T-cell (primary cell): Measurements from ENCODE around the gene EIF4G3. TPM values are rescaled to one million over a fixed set of nuclear protein-coding genes. Genes with fewer than 3 reads are reported as not detected.
"Not testable (repeated sequence)": the region's sequence is repeated elsewhere in the genome, so short reads cannot be mapped to it uniquely, and the experiment has no call there.

Experiments used
- ATAC-seq, 4 experiments: fragments of 200-7000 bp in 3 of 4; fragments of 150-1000 bp in 1 of 4; cut with Tn5 transposase; replicated peaks in 1 of 4; 1 replicate in 3 of 4; 2 replicates in 1 of 4; pipeline ENCODE4 v1.10.0; 2021; ENCODE audit warnings: moderate library complexity in 3 of 4, mild to moderate bottlenecking in 2 of 4, moderate number of reproducible peaks in 1 of 4
- CTCF ChIA-PET, 2 donors: fragments of 300-600 bp; sonication (Branson Sonifier 250); formaldehyde crosslinking; loops; one replicate each; lab custom pipeline; 2022; ENCODE audit warnings: antibody characterized with exemption in 2 of 2; lab: Charles Lee
- POLR2A ChIA-PET, 2 donors: fragments of 300-600 bp; sonication (Branson Sonifier 250); formaldehyde crosslinking; loops; one replicate each; lab custom pipeline; 2022; ENCODE audit warnings: antibody characterized with exemption in 2 of 2; lab: Charles Lee
- DNase-seq, 35 experiments: peaks; one replicate each; pipeline versions ENCODE4 v3.0.0 to v3.0.0-alpha.2; 2013 to 2023
- H3K27ac ChIP-seq: one replicate; pipeline ENCODE4 v1.5.1; 2013; ENCODE audit warnings: low read length
- H3K27me3 ChIP-seq, 2 experiments: replicated peaks in 1 of 2; 1 replicate in 1 of 2; 2 replicates in 1 of 2; pipeline versions ENCODE4 v1.6.1 to v1.7.0; 2013; ENCODE audit warnings: low read length in 1 of 2, mixed read lengths in 1 of 2; ENCODE audit not compliant: control insufficient read depth in 2 of 2, insufficient read depth in 2 of 2; ENCODE audit errors: extremely low read depth in 1 of 2
- H3K36me3 ChIP-seq, 2 donors: 1 replicate in 1 of 2; 2 replicates in 1 of 2; pipeline versions ENCODE4 v1.6.1 to v1.7.0; 2013; ENCODE audit warnings: low read length in 1 of 2; ENCODE audit not compliant: control insufficient read depth in 2 of 2, insufficient read depth in 1 of 2; ENCODE audit errors: extremely low read depth in 1 of 2
- H3K4me1 ChIP-seq, 2 experiments: 1 replicate in 1 of 2; 2 replicates in 1 of 2; pipeline versions ENCODE4 v1.6.1 to v1.7.0; 2013; ENCODE audit warnings: low read length in 2 of 2, mixed read lengths in 1 of 2; ENCODE audit not compliant: insufficient read depth in 2 of 2, control insufficient read depth in 1 of 2; ENCODE audit errors: extremely low read depth in 1 of 2
- H3K4me3 ChIP-seq, 2 donors: 1 replicate in 1 of 2; 2 replicates in 1 of 2; pipeline versions ENCODE4 v1.5.1 to v1.7.0; 2013; ENCODE audit warnings: mild to moderate bottlenecking in 2 of 2, low read length in 1 of 2, moderate library complexity in 1 of 2; ENCODE audit not compliant: control insufficient read depth in 1 of 2; ENCODE audit errors: extremely low read depth in 1 of 2
- H3K9me3 ChIP-seq: 2 replicates; pipeline ENCODE4 v1.7.0; 2013
- H3K27ac Mint-ChIP-seq, 2 donors: one replicate each; pipeline ENCODE4 v1.8.0; 2020 to 2021; ENCODE audit warnings: mild to moderate bottlenecking in 2 of 2, mixed read lengths in 2 of 2
- H3K27me3 Mint-ChIP-seq, 2 donors: one replicate each; pipeline ENCODE4 v1.8.0; 2021 to 2022; ENCODE audit warnings: mixed read lengths in 2 of 2
- H3K36me3 Mint-ChIP-seq: one replicate; pipeline ENCODE4 v1.8.0; 2021; ENCODE audit warnings: mixed read lengths
- H3K4me1 Mint-ChIP-seq, 3 donors: one replicate each; pipeline ENCODE4 v1.8.0; 2020 to 2022; ENCODE audit warnings: mixed read lengths in 3 of 3, mild to moderate bottlenecking in 1 of 3
- H3K4me3 Mint-ChIP-seq, 3 donors: one replicate each; pipeline ENCODE4 v1.8.0; 2020 to 2022; ENCODE audit warnings: mild to moderate bottlenecking in 3 of 3, mixed read lengths in 3 of 3, moderate library complexity in 3 of 3
- H3K9me3 Mint-ChIP-seq, 3 donors: one replicate each; pipeline ENCODE4 v1.8.0; 2020 to 2022; ENCODE audit warnings: mixed read lengths in 3 of 3
- WGBS: methylation state at CpG from one replicate; pipeline ENCODE4 v1.1.5; 2013; ENCODE audit warnings: missing lambda C conversion rate; ENCODE audit not compliant: insufficient coverage; 5-methylcytosine and 5-hydroxymethylcytosine counted together
- total RNA-seq, 35 experiments: library from RNA in 6 of 35; stranded (reverse) in 6 of 35; fragments of 120-200 nt in 1 of 35; gene quantifications; one replicate each; pipeline versions ENCODE4 v1.2.1 to v1.2.4 and lab custom pipeline; 2013 to 2026

EIF4G3 gene
- total RNA-seq, 5 donors from 2014 or later (not counting 1 experiment from before 2014, with no cell fraction given) = 16.8 to 34.1 (median 20.8) TPM

DNA sequence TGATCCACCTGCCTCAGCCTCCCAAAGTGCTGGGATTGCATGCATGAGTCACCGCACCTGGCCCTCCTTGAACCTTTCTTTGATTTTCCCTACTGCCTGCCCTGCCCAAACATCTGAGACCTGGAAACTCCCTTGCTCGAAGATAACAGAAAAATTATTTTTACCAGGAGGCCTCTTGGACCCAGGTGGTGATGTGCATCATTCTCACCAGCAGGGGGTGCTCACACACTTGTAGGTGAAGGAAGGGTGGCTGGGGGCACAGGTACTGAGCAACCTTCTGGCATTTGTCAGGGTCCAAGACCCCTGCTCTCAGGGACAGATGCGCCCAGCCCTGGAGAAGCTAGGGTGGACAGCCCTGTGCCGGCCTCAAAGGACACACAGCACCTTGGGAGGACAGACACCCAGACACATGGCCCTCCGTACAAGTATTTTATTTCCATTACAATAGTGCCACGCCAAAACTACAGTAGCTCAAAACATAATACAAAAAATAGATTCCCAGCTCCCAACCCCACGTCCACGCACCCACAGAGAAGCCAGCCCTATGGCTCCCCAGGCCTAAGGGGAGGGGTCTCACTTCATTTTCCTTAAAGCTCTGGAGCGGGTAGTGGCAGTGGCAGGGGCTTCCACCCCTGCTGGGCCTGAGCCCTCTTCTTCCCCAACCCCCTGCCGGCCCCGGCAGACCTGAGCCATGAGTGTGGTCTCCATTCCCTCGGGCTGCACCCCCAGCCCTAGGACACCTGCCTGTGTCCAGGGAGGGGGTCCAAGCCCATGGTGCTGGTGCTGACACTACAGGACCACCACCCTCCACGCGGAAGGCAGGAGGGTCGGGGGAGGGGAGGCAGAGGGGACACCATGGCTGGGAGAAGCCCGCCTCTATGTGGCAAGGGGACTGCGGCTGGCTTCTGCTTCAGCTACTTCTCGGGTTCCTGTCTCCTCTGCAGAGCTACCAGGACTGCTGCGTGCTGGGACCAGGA is 40.4 kb upstream of the EIF4G3 start:
- Histone ChIP-seq H3K27me3 (no peaks in the 10 kb centered on the region), H3K4me1 (peaks cover 0 to 2% of the 10 kb centered on the region in 2 experiments), H3K4me3 (no peak overlapping the region), H3K36me3 (peaks cover 17 to 33% of the 10 kb centered on the region in 2 donors), H3K9me3 (no peaks in the 10 kb centered on the region), H3K27ac (no peak overlapping the region)
- no peak overlapping the region for H3K4me3 Mint-ChIP-seq
- ChIA-PET CTCF (interaction anchor here (0.5 to 0.9 kb wide), 8 partner anchors 26 to 1196 kb away, joined by 3 to 5 read pairs (median 3); no protein-coding TSS in a partner anchor), POLR2A (no interaction called here)
- ATAC-seq (peak in 3 of 4 experiments; percentile 56 to 73 (median 72)), DNase-seq (peak; percentile 32 to 82 (median 59))
- WGBS = 86% methylated on average over 11 of the region's 19 CpGs
- no peaks in the 10 kb centered on the region for H3K27me3 Mint-ChIP-seq
- H3K4me1 Mint-ChIP-seq = peaks cover 0 to 4% (median 3%) of the 10 kb centered on the region in 3 donors
- peaks cover 14% of the 10 kb centered on the region for H3K36me3 Mint-ChIP-seq
- peak overlapping the region in 1 of 2 donors; percentile 28 for H3K27ac Mint-ChIP-seq
- H3K9me3 Mint-ChIP-seq = no peaks in the 10 kb centered on the region

DNA sequence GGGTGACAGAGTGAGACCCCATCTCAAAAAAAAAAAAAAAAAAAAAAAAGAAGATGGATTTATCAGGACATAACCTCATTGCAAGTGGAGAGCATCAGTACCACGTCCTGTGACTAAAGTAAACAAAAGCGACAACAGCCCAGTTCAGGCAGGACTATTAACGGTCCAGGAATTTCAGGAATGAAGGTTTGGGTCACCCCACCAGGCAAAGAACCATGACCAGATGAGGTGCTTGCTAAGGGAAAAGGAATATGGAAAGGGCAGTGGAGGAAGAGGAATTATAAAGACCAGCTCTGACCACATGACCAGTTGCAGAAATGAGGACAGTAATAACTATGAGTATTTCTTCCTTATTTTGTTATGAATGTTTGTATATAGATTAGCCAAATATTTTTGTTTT is 35.4 kb upstream of the EIF4G3 start:
- WGBS = 74% methylated on average over 2 of the region's 3 CpGs
- no peaks in the 10 kb centered on the region for H3K36me3 ChIP-seq
- H3K9me3 Mint-ChIP-seq = no peaks in the 10 kb centered on the region
- H3K4me3 ChIP-seq = no peak overlapping the region
- H3K27me3 Mint-ChIP-seq = no peaks in the 10 kb centered on the region
- peaks cover 0 to 2% of the 10 kb centered on the region in 2 experiments for H3K4me1 ChIP-seq
- H3K9me3 ChIP-seq = no peaks in the 10 kb centered on the region
- DNase-seq (no peak), ATAC-seq (no peak)
- H3K4me1 Mint-ChIP-seq = peaks cover 0 to 4% (median 3%) of the 10 kb centered on the region in 3 donors
- POLR2A ChIA-PET = no interaction called here
- no peaks in the 10 kb centered on the region for H3K27me3 ChIP-seq
- H3K36me3 Mint-ChIP-seq = no peaks in the 10 kb centered on the region
- no peak overlapping the region for H3K27ac ChIP-seq
- no peak overlapping the region for H3K4me3 Mint-ChIP-seq
- no peak overlapping the region for H3K27ac Mint-ChIP-seq
- CTCF ChIA-PET = interaction anchor here in 1 of 2 donors (0.5 kb wide), 1 partner anchor 54 kb away, joined by 5 read pairs; no protein-coding TSS in a partner anchor

DNA sequence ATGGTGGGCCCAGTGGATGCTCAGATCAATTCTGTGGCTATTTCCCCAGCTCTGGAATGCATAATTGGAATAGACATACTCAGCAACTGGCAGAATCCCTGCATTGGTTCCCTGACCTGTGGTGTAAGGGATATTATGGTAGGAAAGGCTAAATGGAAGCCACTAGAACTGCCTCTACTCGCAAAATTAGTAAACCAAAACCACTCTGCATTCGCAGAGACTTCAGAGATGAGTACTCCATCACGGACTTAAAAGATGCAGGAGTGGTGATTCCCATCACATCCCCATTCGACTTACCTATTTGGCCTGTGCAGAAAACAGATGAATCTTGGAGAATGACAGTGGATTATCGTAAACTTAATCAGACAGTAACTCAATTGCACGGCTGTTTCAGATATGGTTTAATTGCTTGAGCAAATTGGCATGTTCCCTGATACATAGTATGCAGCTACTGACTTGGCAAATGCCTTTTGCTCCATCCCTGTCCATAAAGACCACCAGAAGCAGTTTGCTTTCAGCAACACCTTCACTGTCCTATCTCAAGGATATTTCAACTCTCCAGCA is 31.5 kb upstream of the EIF4G3 start:
- not testable (repeated sequence) for DNase-seq, ATAC-seq, H3K9me3 ChIP-seq, H3K27ac ChIP-seq, H3K4me1 ChIP-seq, H3K36me3 Mint-ChIP-seq, H3K4me1 Mint-ChIP-seq, H3K27me3 ChIP-seq, H3K36me3 ChIP-seq, H3K4me3 Mint-ChIP-seq, H3K9me3 Mint-ChIP-seq, H3K27ac Mint-ChIP-seq, H3K27me3 Mint-ChIP-seq, H3K4me3 ChIP-seq
- POLR2A ChIA-PET = interaction anchor here in 1 of 2 donors (0.5 kb wide), 1 partner anchor 336 kb away, joined by 3 read pairs; no protein-coding TSS in a partner anchor
- CTCF ChIA-PET = interaction anchor here (0.6 to 0.7 kb wide), 3 partner anchors 24 to 1590 kb away, joined by 3 to 4 read pairs (median 3); no protein-coding TSS in a partner anchor
- no CpG with 5 or more reads among the region's 6 CpGs for WGBS

DNA sequence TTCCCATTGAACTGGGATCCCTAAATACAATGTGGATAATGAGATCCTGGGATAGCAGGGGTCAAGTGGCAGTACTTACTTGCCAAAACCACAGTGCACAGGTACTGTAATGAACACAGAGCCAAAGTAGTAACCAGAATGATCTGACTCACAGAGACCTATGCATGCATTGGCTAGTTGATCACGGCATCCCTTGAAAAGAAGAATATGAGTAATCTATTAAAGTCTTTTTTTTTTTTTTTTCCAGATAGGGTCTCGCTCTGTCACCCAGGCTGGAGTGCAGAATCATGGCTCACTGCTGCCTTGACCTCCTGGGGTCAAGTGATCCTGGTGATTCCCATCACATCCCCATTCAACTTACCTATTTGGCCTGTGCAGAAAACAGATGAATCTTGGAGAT is 29.4 kb upstream of the EIF4G3 start:
- no peak overlapping the region for H3K4me3 ChIP-seq
- H3K4me1 Mint-ChIP-seq = no peaks in the 10 kb centered on the region
- no peak for ATAC-seq

DNA sequence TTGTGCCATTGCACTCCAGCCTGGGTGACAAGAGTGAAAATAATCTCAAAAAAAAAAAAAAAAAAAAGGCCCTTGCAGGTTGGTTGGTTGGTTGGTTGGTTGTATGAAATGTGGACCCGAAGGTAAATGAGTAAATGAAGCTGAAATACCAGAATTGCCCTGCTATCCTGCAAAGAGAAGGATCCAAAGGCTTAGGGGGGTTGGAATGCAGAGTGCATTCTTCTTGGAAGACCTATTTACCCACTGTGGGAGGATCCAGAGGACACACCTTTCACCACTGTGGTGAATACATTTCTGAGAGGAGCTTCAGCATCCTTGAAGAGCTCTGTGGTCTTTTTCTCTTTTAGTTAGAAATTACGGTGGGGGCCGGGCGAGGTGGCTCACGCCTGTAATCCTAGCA is 28.7 kb upstream of the EIF4G3 start:
- H3K27me3 ChIP-seq = no peaks in the 10 kb centered on the region
- no peak overlapping the region for H3K27ac Mint-ChIP-seq
- H3K4me3 ChIP-seq = no peak overlapping the region
- ChIA-PET CTCF (interaction anchor here in 1 of 2 donors (0.6 kb wide), 1 partner anchor 169 kb away, joined by 3 read pairs; no protein-coding TSS in a partner anchor), POLR2A (interaction anchor here in 1 of 2 donors (0.6 kb wide), 1 partner anchor 22 kb away, joined by 10 read pairs; no protein-coding TSS in a partner anchor)
- no peaks in the 10 kb centered on the region for H3K9me3 ChIP-seq
- H3K27me3 Mint-ChIP-seq = no peaks in the 10 kb centered on the region
- H3K4me1 ChIP-seq = no peaks in the 10 kb centered on the region
- whole genome bisulfite sequencing = 90% methylated on average over 2 of the region's 5 CpGs
- no peaks in the 10 kb centered on the region for H3K4me1 Mint-ChIP-seq
- DNase-seq (no peak), ATAC-seq (no peak)
- H3K27ac ChIP-seq = no peak overlapping the region
- H3K36me3 Mint-ChIP-seq = no peaks in the 10 kb centered on the region
- H3K9me3 Mint-ChIP-seq = no peaks in the 10 kb centered on the region
- H3K4me3 Mint-ChIP-seq = no peak overlapping the region
- no peaks in the 10 kb centered on the region for H3K36me3 ChIP-seq

More for the DNA sequence above, 29.4 kb upstream of the EIF4G3 start:
- Mint-ChIP-seq H3K36me3 (no peaks in the 10 kb centered on the region), H3K4me3 (no peak overlapping the region), H3K9me3 (no peaks in the 10 kb centered on the region), H3K27ac (no peak overlapping the region), H3K27me3 (no peaks in the 10 kb centered on the region)
- no peaks in the 10 kb centered on the region for H3K36me3 ChIP-seq
- no peak overlapping the region for H3K27ac ChIP-seq
- ChIA-PET CTCF (no interaction called here), POLR2A (no interaction called here)
- H3K27me3 ChIP-seq = no peaks in the 10 kb centered on the region
- H3K4me1 ChIP-seq = no peaks in the 10 kb centered on the region
- WGBS = no CpG with 5 or more reads among the region's 2 CpGs
- DNase-seq = no peak
- H3K9me3 ChIP-seq = no peaks in the 10 kb centered on the region

DNA sequence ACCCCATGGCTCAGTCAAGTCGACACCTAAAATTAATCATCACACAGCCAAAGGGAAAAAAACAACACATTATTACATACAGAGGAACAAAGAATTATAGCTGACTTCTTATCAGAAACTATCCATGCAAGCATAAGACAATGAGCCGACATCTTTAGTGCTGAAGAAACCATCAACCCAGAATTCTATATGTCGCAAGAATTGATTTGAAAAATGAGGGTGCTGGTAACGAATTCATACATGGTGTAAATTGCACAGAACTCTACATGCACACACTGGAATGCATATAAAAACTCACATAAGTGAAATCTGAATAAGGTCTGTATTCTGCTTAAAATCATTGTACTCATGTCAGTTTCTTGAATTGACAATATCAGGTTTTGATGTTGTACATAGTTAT is 25.0 kb upstream of the EIF4G3 start:
- ChIA-PET CTCF (no interaction called here), POLR2A (interaction anchor here in 1 of 2 donors (0.6 kb wide), 1 partner anchor 209 kb away, joined by 3 read pairs; no protein-coding TSS in a partner anchor)
- H3K27ac ChIP-seq = no peak overlapping the region
- Mint-ChIP-seq H3K4me3 (no peak overlapping the region), H3K27me3 (peaks cover 0 to 5% of the 10 kb centered on the region in 2 donors), H3K9me3 (no peaks in the 10 kb centered on the region), H3K27ac (no peak overlapping the region), H3K4me1 (no peaks in the 10 kb centered on the region), H3K36me3 (no peaks in the 10 kb centered on the region)
- no peak overlapping the region for H3K4me3 ChIP-seq
- 100% methylated on average over 1 of the region's 4 CpGs for WGBS
- no peaks in the 10 kb centered on the region for H3K27me3 ChIP-seq
- ATAC-seq (no peak), DNase-seq (no peak)
- no peaks in the 10 kb centered on the region for H3K9me3 ChIP-seq
- H3K4me1 ChIP-seq = no peaks in the 10 kb centered on the region
- H3K36me3 ChIP-seq = no peaks in the 10 kb centered on the region
